Ishikawa (cell line): ENCODE results near the gene TMUB2.
A peak's percentile ranks its signal among the peaks of the same experiment; 100 is the strongest.

Experiments
- CEBPB ChIP-seq: IDR thresholded peaks from 2 replicates; pipeline ENCODE4 v1.6.1; 2012
- CREB1 ChIP-seq: IDR thresholded peaks from 2 replicates; pipeline ENCODE4 v1.6.1; 2012; ENCODE audit warnings: low read depth
- EGR1 ChIP-seq: IDR thresholded peaks from 2 replicates; pipeline ENCODE4 v1.6.1; 2012
- EP300 ChIP-seq: IDR thresholded peaks from 2 replicates; pipeline ENCODE4 v1.6.1; 2012; ENCODE audit warnings: borderline replicate concordance
- FOXM1 ChIP-seq: IDR thresholded peaks from 2 replicates; pipeline ENCODE4 v1.6.1; 2012; ENCODE audit warnings: low read depth, borderline replicate concordance
- MAX ChIP-seq: IDR thresholded peaks from 2 replicates; pipeline ENCODE4 v1.6.1; 2012
- NFIC ChIP-seq: IDR thresholded peaks from 2 replicates; pipeline ENCODE4 v1.6.1; 2012
- RAD21 ChIP-seq: IDR thresholded peaks from 2 replicates; pipeline ENCODE4 v1.6.1; 2012; ENCODE audit warnings: low read depth
- REST ChIP-seq: IDR thresholded peaks from 2 replicates; pipeline ENCODE4 v1.6.1; 2012; ENCODE audit warnings: low read depth, mild to moderate bottlenecking
- TAF1 ChIP-seq: IDR thresholded peaks from 2 replicates; pipeline ENCODE4 v1.6.1; 2012; ENCODE audit warnings: low read depth, mild to moderate bottlenecking
- TCF12 ChIP-seq: IDR thresholded peaks from 2 replicates; pipeline ENCODE4 v1.6.1; 2012; ENCODE audit warnings: low read depth
- TEAD4 ChIP-seq: IDR thresholded peaks from 2 replicates; pipeline ENCODE4 v1.6.1; 2012
- USF1 ChIP-seq: IDR thresholded peaks from 2 replicates; pipeline ENCODE4 v1.6.1; 2012
- YY1 ChIP-seq: IDR thresholded peaks from 2 replicates; pipeline ENCODE4 v1.6.1; 2012; ENCODE audit warnings: low read depth
- ZBTB7A ChIP-seq: IDR thresholded peaks from 2 replicates; pipeline ENCODE4 v1.6.1; 2012; ENCODE audit warnings: low read depth

TMUB2 gene

GRCh38 chr17:44216173-44216572, 29.4 kb downstream of the TMUB2 start:
- no peak for TF ChIP-seq REST
- no peak for TF ChIP-seq USF1
- no peak for TF ChIP-seq MAX
- TF ChIP-seq YY1 = no peak
- no peak for TF ChIP-seq CEBPB
- no peak for TF ChIP-seq EGR1
- no peak for TF ChIP-seq CREB1
- TF ChIP-seq TCF12 = no peak
- TF ChIP-seq NFIC = no peak
- no peak for TF ChIP-seq TEAD4
- TF ChIP-seq ZBTB7A = no peak

- TF ChIP-seq ZBTB7A (no peak), TCF12 (no peak), YY1 (no peak), RAD21 (no peak), TEAD4 (no peak), MAX (no peak), NFIC (no peak), EP300 (no peak), EGR1 (no peak), TAF1 (no peak), REST (no peak), FOXM1 (no peak), CEBPB (no peak)
These were observed 29.9 kb downstream of the TMUB2 start for GRCh38 chr17:44216694-44217093.

GRCh38 chr17:44217738-44218343, 31.1 kb downstream of the TMUB2 start:
- TF ChIP-seq YY1 (0 out of 2 replicates have a peak, but pooled peaks have one; percentile 6), TEAD4 (0 out of 2 replicates have a peak, but pooled peaks have one; percentile 2), EP300 (no peak)

- TF ChIP-seq TAF1 (peak; percentile 65; the same call in 1 of the 2 replicates), CREB1 (no peak), REST (no peak), ZBTB7A (peak; percentile 77; the same call in 1 of the 2 replicates), EGR1 (peak; percentile 69), TEAD4 (0 out of 2 replicates have a peak, but pooled peaks have one; percentile 0), TCF12 (no peak; the same call in 1 of the 2 replicates), USF1 (no peak), MAX (peak; percentile 69), FOXM1 (no peak), NFIC (peak; percentile 27), YY1 (peak; percentile 5; the same call in 1 of the 2 replicates)
These were observed 31.8 kb downstream of the TMUB2 start for GRCh38 chr17:44218344-44219107.
